Measurements from ENCODE around the gene ZNF217. TPM values are rescaled to one million over a fixed set of nuclear protein-coding genes. Genes with fewer than 3 reads are reported as not detected.
A peak's percentile ranks its signal among the peaks of the same experiment; 100 is the strongest.

The ZNF217 gene
- total RNA-seq, 1 experiment from 2014 or later, result 33.8 TPM

DNA sequence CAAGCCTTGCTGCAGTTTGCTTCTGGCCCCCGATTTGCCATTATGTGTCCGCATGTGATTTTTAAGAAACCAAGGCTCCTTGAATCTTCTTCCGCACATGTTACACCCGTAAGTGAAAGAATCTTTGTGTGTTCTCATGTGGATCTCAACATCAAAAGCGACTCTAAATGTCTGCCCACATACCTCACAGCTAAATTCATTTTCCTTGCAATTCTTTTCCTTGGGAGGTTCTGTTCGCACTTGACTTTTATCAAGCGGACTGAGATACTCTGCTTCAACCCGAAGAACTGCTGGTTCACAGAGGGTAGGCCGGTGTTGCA is 11.4 kb downstream of the ZNF217 start (continued):
- TF ChIP-seq, protein P1, sequence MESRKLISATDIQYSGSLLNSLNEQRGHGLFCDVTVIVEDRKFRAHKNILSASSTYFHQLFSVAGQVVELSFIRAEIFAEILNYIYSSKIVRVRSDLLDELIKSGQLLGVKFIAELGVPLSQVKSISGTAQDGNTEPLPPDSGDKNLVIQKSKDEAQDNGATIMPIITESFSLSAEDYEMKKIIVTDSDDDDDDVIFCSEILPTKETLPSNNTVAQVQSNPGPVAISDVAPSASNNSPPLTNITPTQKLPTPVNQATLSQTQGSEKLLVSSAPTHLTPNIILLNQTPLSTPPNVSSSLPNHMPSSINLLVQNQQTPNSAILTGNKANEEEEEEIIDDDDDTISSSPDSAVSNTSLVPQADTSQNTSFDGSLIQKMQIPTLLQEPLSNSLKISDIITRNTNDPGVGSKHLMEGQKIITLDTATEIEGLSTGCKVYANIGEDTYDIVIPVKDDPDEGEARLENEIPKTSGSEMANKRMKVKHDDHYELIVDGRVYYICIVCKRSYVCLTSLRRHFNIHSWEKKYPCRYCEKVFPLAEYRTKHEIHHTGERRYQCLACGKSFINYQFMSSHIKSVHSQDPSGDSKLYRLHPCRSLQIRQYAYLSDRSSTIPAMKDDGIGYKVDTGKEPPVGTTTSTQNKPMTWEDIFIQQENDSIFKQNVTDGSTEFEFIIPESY (IDR thresholded peaks at IDR 0.05; ENCODE audit: extremely low read depth, insufficient replicate concordance, low read length), result no peak
- TF ChIP-seq SRF (IDR thresholded peaks at IDR 0.05; ENCODE audit: low read depth) (no peak), RAD21 (IDR thresholded peaks at IDR 0.05; ENCODE audit: low read depth) (no peak), CBX3 (IDR thresholded peaks at IDR 0.05; ENCODE audit: low read depth) (no peak), EZH2phosphoT487 (IDR thresholded peaks at IDR 0.05; ENCODE audit: borderline replicate concordance) (no peak), YY1 (IDR thresholded peaks at IDR 0.05; ENCODE audit: extremely low read depth, insufficient replicate concordance, low read depth, low read length) (no peak), POLR2A (IDR thresholded peaks at IDR 0.05; ENCODE audit: borderline replicate concordance, extremely low read depth, insufficient read depth, insufficient read length) (no peak), EZH2 (IDR thresholded peaks at IDR 0.05) (no peak), JUND (IDR thresholded peaks at IDR 0.05) (no peak), CEBPB (IDR thresholded peaks at IDR 0.05; ENCODE audit: low read depth) (no peak), ZFX (IDR thresholded peaks at IDR 0.05) (no peak), TCF7L2 (IDR thresholded peaks at IDR 0.05; ENCODE audit: borderline replicate concordance, extremely low read depth, insufficient read depth, insufficient read length) (no peak)
- TF ChIP-seq, protein P2, sequence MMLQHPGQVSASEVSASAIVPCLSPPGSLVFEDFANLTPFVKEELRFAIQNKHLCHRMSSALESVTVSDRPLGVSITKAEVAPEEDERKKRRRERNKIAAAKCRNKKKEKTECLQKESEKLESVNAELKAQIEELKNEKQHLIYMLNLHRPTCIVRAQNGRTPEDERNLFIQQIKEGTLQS (IDR thresholded peaks at IDR 0.05), result no peak

DNA sequence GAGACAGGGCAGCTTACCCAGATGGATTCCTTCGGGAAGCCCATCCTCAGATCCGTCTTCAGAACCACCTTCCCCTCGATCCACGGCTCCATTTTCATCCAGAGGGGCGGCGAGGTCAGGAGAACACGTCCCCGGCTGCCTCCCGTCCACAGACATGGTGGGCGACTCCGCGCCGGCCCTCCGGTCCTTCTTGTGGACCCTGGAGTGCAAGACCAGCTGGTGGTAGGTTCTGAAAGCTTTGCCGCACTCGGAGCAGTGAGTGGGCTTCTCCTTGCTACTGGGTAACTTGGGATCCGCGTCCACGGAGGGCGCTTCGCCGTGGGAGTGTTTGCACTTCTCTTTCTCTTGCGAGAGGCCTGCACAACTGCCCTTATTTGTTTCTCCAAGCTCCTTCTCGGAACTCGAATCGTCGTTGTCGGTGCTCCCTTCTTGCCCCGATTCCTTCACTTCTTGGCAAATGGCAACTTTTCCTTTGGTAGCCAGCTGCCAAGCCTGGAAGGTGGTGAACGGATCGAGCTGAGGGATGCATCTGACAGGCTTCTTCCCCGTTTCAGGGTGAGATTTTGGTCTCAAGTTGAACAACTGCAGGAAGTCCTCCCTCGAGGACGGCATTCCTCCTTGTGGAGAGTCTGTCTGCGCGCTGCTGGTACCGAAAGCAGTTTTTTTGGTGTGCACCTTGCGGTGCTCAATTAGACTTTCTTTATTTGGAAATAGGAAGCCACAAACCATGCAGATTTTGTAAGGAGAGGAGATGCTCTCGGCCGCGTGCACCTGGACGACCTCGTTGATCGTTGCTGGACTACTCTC is 12.0 kb downstream of the ZNF217 start:
- Histone ChIP-seq H3K4me1 (ENCODE audit: control insufficient read depth in 1 of 2, insufficient read depth in 2 of 2, low read length in 2 of 2) (peaks cover 17 to 25% of the 10 kb centered on the region in 2 experiments), H4K20me1 (ENCODE audit: insufficient read depth) (no peaks in the 10 kb centered on the region), H3K9me3 (ENCODE audit: control insufficient read depth in 1 of 2, insufficient read depth in 1 of 2, low read depth in 1 of 2, low read length in 2 of 2) (no peaks in the 10 kb centered on the region), H3K4me2 (ENCODE audit: low read length) (no peak overlapping the region), H3K9me2 (ENCODE audit: insufficient read depth) (no peaks in the 10 kb centered on the region), H3K9ac (ENCODE audit: low read length) (no peak overlapping the region), H3K79me2 (ENCODE audit: insufficient read depth, low read length) (peaks cover 98% of the 10 kb centered on the region), H3K4me3 (replicated peaks in 1 of 2; ENCODE audit: low read depth in 1 of 2, low read length in 2 of 2) (no peak overlapping the region), H3K27me3 (ENCODE audit: insufficient read depth, low read length) (no peaks in the 10 kb centered on the region), H3K36me3 (ENCODE audit: control insufficient read depth in 1 of 2, insufficient read depth in 2 of 2, low read length in 2 of 2) (peaks cover 28 to 38% of the 10 kb centered on the region in 2 experiments), H2AFZ (ENCODE audit: low read depth, low read length, poor library complexity, severe bottlenecking) (no peak overlapping the region), H3K27ac (ENCODE audit: low read depth, low read length) (peak overlapping the region; percentile 17; the same call in 1 of the 2 replicates)
- intact Hi-C loops (cut with micrococcal nuclease), result no loop called here
- BruUV-seq (replicated peaks), result no TSS peak
- ChIA-PET POLR2A (no interaction called here), RAD21 (ENCODE audit: low non-redundant PET in 1 of 2, low total read pairs in 2 of 2, uncharacterized antibody in 2 of 2, unreplicated experiment in 2 of 2) (no interaction called here), CTCF (interaction anchor here (1.1 kb wide), 1 partner anchor 9 kb away, joined by 3 read pairs; no protein-coding TSS in a partner anchor)
- DNase-seq (ENCODE audit: low read depth, low spot score) (no peak), ATAC-seq (no peak)
- TF ChIP-seq ZNF274 (IDR thresholded peaks at IDR 0.05; ENCODE audit: low read depth, low read length), result no peak
- TF ChIP-seq EZH2 (IDR thresholded peaks at IDR 0.05), result no peak
- no peak for TF ChIP-seq SRF (IDR thresholded peaks at IDR 0.05; ENCODE audit: low read depth)
- TF ChIP-seq, protein P3, sequence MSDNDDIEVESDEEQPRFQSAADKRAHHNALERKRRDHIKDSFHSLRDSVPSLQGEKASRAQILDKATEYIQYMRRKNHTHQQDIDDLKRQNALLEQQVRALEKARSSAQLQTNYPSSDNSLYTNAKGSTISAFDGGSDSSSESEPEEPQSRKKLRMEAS (IDR thresholded peaks at IDR 0.05), result no peak
- TF ChIP-seq EGR1 (IDR thresholded peaks at IDR 0.05; ENCODE audit: low read depth), result no peak
- TF ChIP-seq, protein P4, sequence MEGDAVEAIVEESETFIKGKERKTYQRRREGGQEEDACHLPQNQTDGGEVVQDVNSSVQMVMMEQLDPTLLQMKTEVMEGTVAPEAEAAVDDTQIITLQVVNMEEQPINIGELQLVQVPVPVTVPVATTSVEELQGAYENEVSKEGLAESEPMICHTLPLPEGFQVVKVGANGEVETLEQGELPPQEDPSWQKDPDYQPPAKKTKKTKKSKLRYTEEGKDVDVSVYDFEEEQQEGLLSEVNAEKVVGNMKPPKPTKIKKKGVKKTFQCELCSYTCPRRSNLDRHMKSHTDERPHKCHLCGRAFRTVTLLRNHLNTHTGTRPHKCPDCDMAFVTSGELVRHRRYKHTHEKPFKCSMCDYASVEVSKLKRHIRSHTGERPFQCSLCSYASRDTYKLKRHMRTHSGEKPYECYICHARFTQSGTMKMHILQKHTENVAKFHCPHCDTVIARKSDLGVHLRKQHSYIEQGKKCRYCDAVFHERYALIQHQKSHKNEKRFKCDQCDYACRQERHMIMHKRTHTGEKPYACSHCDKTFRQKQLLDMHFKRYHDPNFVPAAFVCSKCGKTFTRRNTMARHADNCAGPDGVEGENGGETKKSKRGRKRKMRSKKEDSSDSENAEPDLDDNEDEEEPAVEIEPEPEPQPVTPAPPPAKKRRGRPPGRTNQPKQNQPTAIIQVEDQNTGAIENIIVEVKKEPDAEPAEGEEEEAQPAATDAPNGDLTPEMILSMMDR (IDR thresholded peaks at IDR 0.05 in 2 of 3, conservative IDR thresholded peaks at IDR 0.05 in 1 of 3; ENCODE audit: borderline replicate concordance in 1 of 3, insufficient read depth in 1 of 3, low read depth in 2 of 3, low read length in 2 of 3), result no peak
- TF ChIP-seq SIN3A (IDR thresholded peaks at IDR 0.05; ENCODE audit: low read depth), result no peak
- no peak for TF ChIP-seq CEBPB (IDR thresholded peaks at IDR 0.05; ENCODE audit: low read depth)
- no peak for TF ChIP-seq RAD21 (IDR thresholded peaks at IDR 0.05; ENCODE audit: low read depth)
- TF ChIP-seq FOSL1 (IDR thresholded peaks at IDR 0.05; ENCODE audit: low read depth), result no peak
- TF ChIP-seq POLR2AphosphoS5 (IDR thresholded peaks at IDR 0.05; ENCODE audit: low read depth, low read length), result no peak
- TF ChIP-seq EZH2phosphoT487 (IDR thresholded peaks at IDR 0.05; ENCODE audit: borderline replicate concordance), result no peak
- TF ChIP-seq ZFX (IDR thresholded peaks at IDR 0.05), result no peak
- no peak for TF ChIP-seq ELF1 (IDR thresholded peaks at IDR 0.05; ENCODE audit: borderline replicate concordance, low read depth)
- no peak for TF ChIP-seq JUND (IDR thresholded peaks at IDR 0.05)
- TF ChIP-seq SP1 (IDR thresholded peaks at IDR 0.05; ENCODE audit: low read depth), result no peak
